ENCODE data around the gene CCDC57.
A peak's percentile ranks its signal among the peaks of the same experiment; 100 is the strongest.

The CCDC57 gene

DNA sequence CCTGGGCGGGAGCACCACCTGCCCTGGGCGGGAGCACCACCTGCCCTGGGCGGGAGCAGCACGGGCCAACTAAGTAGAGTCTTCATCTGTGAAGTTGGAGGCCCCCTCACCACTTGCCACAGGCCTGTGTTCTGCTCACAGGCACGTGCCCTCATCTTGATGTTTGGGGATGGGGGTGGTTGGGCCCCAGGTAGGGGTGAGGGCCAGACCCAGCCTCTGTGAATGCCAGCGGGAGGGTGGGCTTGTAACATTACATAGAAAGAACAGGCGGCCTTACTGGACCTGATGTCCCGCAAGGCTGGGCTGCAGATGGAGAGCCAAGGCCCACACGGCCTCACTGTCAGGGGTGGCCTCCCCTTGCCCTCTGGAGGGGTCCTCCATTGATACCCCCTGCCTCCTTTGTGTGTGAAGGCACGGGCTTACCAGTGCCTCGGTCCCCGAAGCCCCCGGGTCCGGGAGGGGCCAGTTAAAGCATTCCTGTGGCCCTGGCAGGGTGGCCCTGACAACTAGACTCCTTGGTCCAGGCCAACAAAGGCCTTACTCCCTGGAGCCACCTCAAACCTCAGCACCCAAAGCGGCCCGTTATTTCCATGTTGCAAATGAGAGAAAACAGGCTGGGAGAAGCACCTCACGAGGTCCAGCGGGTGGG, 15.1 kb upstream of the CCDC57 start:
- H3K4me1 ChIP-seq (ENCODE audit: control extremely low read depth in 1 of 4, control insufficient read depth in 4 of 4, insufficient read depth in 4 of 4, low read length in 3 of 4): peaks cover 0 to 60% (median 45%) of the 10 kb centered on the region in 4 experiments
- peak overlapping the region in 1 of 2 experiments; percentile 70 for H3K27ac ChIP-seq (ENCODE audit: insufficient read depth in 1 of 2, low read depth in 1 of 2, low read length in 2 of 2, poor library complexity in 1 of 2, severe bottlenecking in 2 of 2)
- ChIA-PET POLR2A (interaction anchor here (1.3 to 1.4 kb wide), 2 partner anchors 7 to 15 kb away, joined by 3 to 4 read pairs; partner anchors contain the start of gene CCDC57), CTCF (interaction anchor here (1.1 kb wide), 1 partner anchor 8 kb away, joined by 3 read pairs; no protein-coding TSS in a partner anchor)
- 58% methylated on average over 11 of the region's 18 CpGs for WGBS (ENCODE audit: insufficient coverage)
- H3K36me3 ChIP-seq (ENCODE audit: control insufficient read depth in 4 of 4, insufficient read depth in 4 of 4, low read length in 3 of 4): no peaks in the 10 kb centered on the region
- DNase-seq: no peak
- H3K4me3 ChIP-seq (ENCODE audit: control insufficient read depth in 1 of 7, extremely low read depth in 1 of 7, insufficient read depth in 4 of 7, low read depth in 2 of 7, low read length in 6 of 7): peak overlapping the region; percentile 48 to 81 (median 65)
- H3K27me3 ChIP-seq (replicated peaks in 2 of 5; ENCODE audit: control insufficient read depth in 4 of 5, insufficient read depth in 5 of 5, low read length in 4 of 5): no peaks in the 10 kb centered on the region
- H3K9me3 ChIP-seq (ENCODE audit: control extremely low read depth in 1 of 5, control insufficient read depth in 4 of 5, insufficient read depth in 2 of 5, low read depth in 1 of 5, low read length in 4 of 5): no peaks in the 10 kb centered on the region

GRCh38 chr17:82226809-82227628, 14.4 kb upstream of the CCDC57 start:
- no peak for DNase-seq
- 97% methylated on average over 12 of the region's 16 CpGs for WGBS (ENCODE audit: insufficient coverage)
- no peak overlapping the region for H3K27ac ChIP-seq (ENCODE audit: insufficient read depth in 1 of 2, low read depth in 1 of 2, low read length in 2 of 2, poor library complexity in 1 of 2, severe bottlenecking in 2 of 2)
- ChIA-PET CTCF (interaction anchor here (1.1 kb wide), 1 partner anchor 9 kb away, joined by 3 read pairs; no protein-coding TSS in a partner anchor), POLR2A (no interaction called here)
- H3K36me3 ChIP-seq (ENCODE audit: control insufficient read depth in 4 of 4, insufficient read depth in 4 of 4, low read length in 3 of 4): no peaks in the 10 kb centered on the region
- no peaks in the 10 kb centered on the region for H3K9me3 ChIP-seq (ENCODE audit: control extremely low read depth in 1 of 5, control insufficient read depth in 4 of 5, insufficient read depth in 2 of 5, low read depth in 1 of 5, low read length in 4 of 5)
- H3K27me3 ChIP-seq (replicated peaks in 2 of 5; ENCODE audit: control insufficient read depth in 4 of 5, insufficient read depth in 5 of 5, low read length in 4 of 5): no peaks in the 10 kb centered on the region
- H3K4me1 ChIP-seq (ENCODE audit: control extremely low read depth in 1 of 4, control insufficient read depth in 4 of 4, insufficient read depth in 4 of 4, low read length in 3 of 4): peaks cover 0 to 54% (median 39%) of the 10 kb centered on the region in 4 experiments
- no peak overlapping the region for H3K4me3 ChIP-seq (ENCODE audit: control insufficient read depth in 1 of 7, extremely low read depth in 1 of 7, insufficient read depth in 4 of 7, low read depth in 2 of 7, low read length in 6 of 7)

- peak overlapping the region in 1 of 2 experiments; percentile 7 for H3K27ac ChIP-seq (ENCODE audit: insufficient read depth in 1 of 2, low read depth in 1 of 2, low read length in 2 of 2, poor library complexity in 1 of 2, severe bottlenecking in 2 of 2)
- ChIA-PET CTCF (interaction anchor here (0.7 to 1.2 kb wide), 3 partner anchors 10 to 118 kb away, joined by 3 read pairs; no protein-coding TSS in a partner anchor), POLR2A (no interaction called here)
- H3K9me3 ChIP-seq (ENCODE audit: control extremely low read depth in 1 of 5, control insufficient read depth in 4 of 5, insufficient read depth in 2 of 5, low read depth in 1 of 5, low read length in 4 of 5): no peaks in the 10 kb centered on the region
- DNase-seq: no peak
- H3K27me3 ChIP-seq (replicated peaks in 2 of 5; ENCODE audit: control insufficient read depth in 4 of 5, insufficient read depth in 5 of 5, low read length in 4 of 5): no peaks in the 10 kb centered on the region
- H3K36me3 ChIP-seq (ENCODE audit: control insufficient read depth in 4 of 4, insufficient read depth in 4 of 4, low read length in 3 of 4): no peaks in the 10 kb centered on the region
- WGBS (ENCODE audit: insufficient coverage): 96% methylated on average over 11 of the region's 15 CpGs
- peaks cover 0 to 47% (median 32%) of the 10 kb centered on the region in 4 experiments for H3K4me1 ChIP-seq (ENCODE audit: control extremely low read depth in 1 of 4, control insufficient read depth in 4 of 4, insufficient read depth in 4 of 4, low read length in 3 of 4)
- no peak overlapping the region for H3K4me3 ChIP-seq (ENCODE audit: control insufficient read depth in 1 of 7, extremely low read depth in 1 of 7, insufficient read depth in 4 of 7, low read depth in 2 of 7, low read length in 6 of 7)
These were observed 13.6 kb upstream of the CCDC57 start for GRCh38 chr17:82226146-82226808.

- Histone ChIP-seq H3K27me3 (replicated peaks in 2 of 5; ENCODE audit: control insufficient read depth in 4 of 5, insufficient read depth in 5 of 5, low read length in 4 of 5) (no peaks in the 10 kb centered on the region), H3K27ac (ENCODE audit: insufficient read depth in 1 of 2, low read depth in 1 of 2, low read length in 2 of 2, poor library complexity in 1 of 2, severe bottlenecking in 2 of 2) (peak overlapping the region in 1 of 2 experiments; percentile 7), H3K4me3 (ENCODE audit: control insufficient read depth in 1 of 7, extremely low read depth in 1 of 7, insufficient read depth in 4 of 7, low read depth in 2 of 7, low read length in 6 of 7) (no peak overlapping the region), H3K9me3 (ENCODE audit: control extremely low read depth in 1 of 5, control insufficient read depth in 4 of 5, insufficient read depth in 2 of 5, low read depth in 1 of 5, low read length in 4 of 5) (no peaks in the 10 kb centered on the region), H3K4me1 (ENCODE audit: control extremely low read depth in 1 of 4, control insufficient read depth in 4 of 4, insufficient read depth in 4 of 4, low read length in 3 of 4) (peaks cover 0 to 41% (median 28%) of the 10 kb centered on the region in 4 experiments), H3K36me3 (ENCODE audit: control insufficient read depth in 4 of 4, insufficient read depth in 4 of 4, low read length in 3 of 4) (no peaks in the 10 kb centered on the region)
- POLR2A ChIA-PET: no interaction called here
- DNase-seq: no peak
- CTCF ChIA-PET: interaction anchor here (0.7 to 1.2 kb wide), 2 partner anchors 19 to 119 kb away, joined by 3 read pairs; no protein-coding TSS in a partner anchor
- 89% methylated on average over 15 of the region's 24 CpGs for WGBS (ENCODE audit: insufficient coverage)
These were observed 12.9 kb upstream of the CCDC57 start for GRCh38 chr17:82225368-82226029.

GRCh38 chr17:82224666-82225065, 12.0 kb upstream of the CCDC57 start:
- Histone ChIP-seq H3K36me3 (ENCODE audit: control insufficient read depth in 4 of 4, insufficient read depth in 4 of 4, low read length in 3 of 4) (no peaks in the 10 kb centered on the region), H3K4me1 (ENCODE audit: control extremely low read depth in 1 of 4, control insufficient read depth in 4 of 4, insufficient read depth in 4 of 4, low read length in 3 of 4) (peaks cover 0 to 33% (median 20%) of the 10 kb centered on the region in 4 experiments), H3K9me3 (ENCODE audit: control extremely low read depth in 1 of 5, control insufficient read depth in 4 of 5, insufficient read depth in 2 of 5, low read depth in 1 of 5, low read length in 4 of 5) (no peaks in the 10 kb centered on the region), H3K4me3 (ENCODE audit: control insufficient read depth in 1 of 7, extremely low read depth in 1 of 7, insufficient read depth in 4 of 7, low read depth in 2 of 7, low read length in 6 of 7) (no peak overlapping the region), H3K27ac (ENCODE audit: insufficient read depth in 1 of 2, low read depth in 1 of 2, low read length in 2 of 2, poor library complexity in 1 of 2, severe bottlenecking in 2 of 2) (no peak overlapping the region), H3K27me3 (replicated peaks in 2 of 5; ENCODE audit: control insufficient read depth in 4 of 5, insufficient read depth in 5 of 5, low read length in 4 of 5) (no peaks in the 10 kb centered on the region)
- WGBS (ENCODE audit: insufficient coverage): 67% methylated on average over 3 of the region's 8 CpGs
- ChIA-PET CTCF (interaction anchor here (1.2 kb wide), 1 partner anchor 19 kb away, joined by 3 read pairs; no protein-coding TSS in a partner anchor), POLR2A (no interaction called here)
- DNase-seq: no peak

GRCh38 chr17:82223517-82223916, 10.9 kb upstream of the CCDC57 start:
- Histone ChIP-seq H3K4me1 (ENCODE audit: control extremely low read depth in 1 of 4, control insufficient read depth in 4 of 4, insufficient read depth in 4 of 4, low read length in 3 of 4) (peaks cover 0 to 30% (median 12%) of the 10 kb centered on the region in 4 experiments), H3K4me3 (ENCODE audit: control insufficient read depth in 1 of 7, extremely low read depth in 1 of 7, insufficient read depth in 4 of 7, low read depth in 2 of 7, low read length in 6 of 7) (no peak overlapping the region), H3K9me3 (ENCODE audit: control extremely low read depth in 1 of 5, control insufficient read depth in 4 of 5, insufficient read depth in 2 of 5, low read depth in 1 of 5, low read length in 4 of 5) (no peaks in the 10 kb centered on the region), H3K36me3 (ENCODE audit: control insufficient read depth in 4 of 4, insufficient read depth in 4 of 4, low read length in 3 of 4) (no peaks in the 10 kb centered on the region), H3K27ac (ENCODE audit: insufficient read depth in 1 of 2, low read depth in 1 of 2, low read length in 2 of 2, poor library complexity in 1 of 2, severe bottlenecking in 2 of 2) (no peak overlapping the region), H3K27me3 (replicated peaks in 2 of 5; ENCODE audit: control insufficient read depth in 4 of 5, insufficient read depth in 5 of 5, low read length in 4 of 5) (no peaks in the 10 kb centered on the region)
- ChIA-PET POLR2A (no interaction called here), CTCF (no interaction called here)
- no peak for DNase-seq
- WGBS (ENCODE audit: insufficient coverage): 95% methylated on average over 3 of the region's 5 CpGs

All from common myeloid progenitor, CD34-positive (primary cell).